ENCODE results near the gene PSMD14.
"Not testable (repeated sequence)": the region's sequence is repeated elsewhere in the genome, so short reads cannot be mapped to it uniquely, and the experiment has no call there.

The PSMD14 gene

DNA sequence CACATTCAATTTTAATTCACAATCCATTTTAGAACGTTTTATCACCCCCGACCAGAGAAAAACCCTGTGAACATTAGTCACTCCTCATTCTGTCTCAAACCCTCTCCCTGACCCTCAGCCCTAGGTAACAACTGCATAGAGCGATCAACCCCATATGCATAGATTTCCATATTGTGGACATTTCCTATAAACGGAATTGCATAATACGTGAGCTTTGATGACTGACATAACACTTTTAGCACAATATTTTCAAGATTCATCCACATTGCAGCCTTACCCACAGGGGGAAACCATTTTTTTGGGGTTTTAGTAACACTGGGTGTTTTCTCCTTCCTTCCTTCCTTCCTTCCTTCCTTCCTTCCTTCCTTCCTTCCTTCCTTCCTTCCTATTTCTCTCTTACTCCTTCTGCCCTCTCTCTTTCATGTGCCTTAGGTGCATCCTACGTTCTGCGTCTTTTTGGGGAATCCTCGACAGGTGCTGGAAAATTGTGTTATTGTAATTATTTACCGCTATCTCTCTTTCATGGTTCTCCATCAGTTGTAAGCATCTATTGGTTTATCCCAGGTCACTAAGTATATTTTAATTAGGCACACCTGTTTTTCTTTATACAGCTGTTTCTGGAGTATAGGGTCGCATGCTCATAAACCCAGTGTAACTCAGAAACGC is 29.5 kb upstream of the PSMD14 start:
- H3K4me2 ChIP-seq (ENCODE audit: low read length, poor library complexity, severe bottlenecking); H2BK5ac ChIP-seq (ENCODE audit: low read depth, low read length, poor library complexity, severe bottlenecking); H2AK5ac ChIP-seq (ENCODE audit: low read length, severe bottlenecking); H2AFZ ChIP-seq (ENCODE audit: low read depth, low read length); H4K8ac ChIP-seq (ENCODE audit: low read length); H3K4me3 ChIP-seq (ENCODE audit: insufficient read depth in 1 of 2, low read depth in 1 of 2, low read length in 2 of 2); H3K27me3 ChIP-seq (ENCODE audit: control insufficient read depth in 1 of 2, insufficient read depth in 1 of 2, low read length in 2 of 2); H3K4me1 ChIP-seq (ENCODE audit: control insufficient read depth, insufficient read depth, low read depth, low read length); H3K18ac ChIP-seq (ENCODE audit: low read depth in 1 of 2, low read length in 2 of 2); H2BK120ac ChIP-seq (ENCODE audit: low read depth, low read length); H3K27ac ChIP-seq (ENCODE audit: low read length, poor library complexity, severe bottlenecking); H3K14ac ChIP-seq (ENCODE audit: low read length in 2 of 2); DNase-seq; H3K23ac ChIP-seq (ENCODE audit: low read length in 2 of 2); H3K79me1 ChIP-seq (replicated peaks; ENCODE audit: low read length, poor library complexity, severe bottlenecking); H3K36me3 ChIP-seq (ENCODE audit: control insufficient read depth in 1 of 2, insufficient read depth in 2 of 2, low read depth in 1 of 2, low read length in 2 of 2); H3K9ac ChIP-seq (ENCODE audit: low read length); H4K91ac ChIP-seq (ENCODE audit: low read length); H2BK12ac ChIP-seq (ENCODE audit: low read length in 2 of 2); H3K4ac ChIP-seq (ENCODE audit: low read depth in 1 of 2, low read length in 2 of 2); H2BK15ac ChIP-seq (ENCODE audit: low read depth, poor library complexity, severe bottlenecking); H3K9me3 ChIP-seq (ENCODE audit: control insufficient read depth, low read length): not testable (repeated sequence)
- 71% methylated on average over 11 of the region's 11 CpGs for WGBS

- not testable (repeated sequence) for H3K36me3 ChIP-seq (ENCODE audit: control insufficient read depth in 1 of 2, insufficient read depth in 2 of 2, low read depth in 1 of 2, low read length in 2 of 2); H3K9ac ChIP-seq (ENCODE audit: low read length); H4K91ac ChIP-seq (ENCODE audit: low read length); H3K14ac ChIP-seq (ENCODE audit: low read length in 2 of 2); H3K4me2 ChIP-seq (ENCODE audit: low read length, poor library complexity, severe bottlenecking); H2AK5ac ChIP-seq (ENCODE audit: low read length, severe bottlenecking); H2BK5ac ChIP-seq (ENCODE audit: low read depth, low read length, poor library complexity, severe bottlenecking); H3K4me3 ChIP-seq (ENCODE audit: insufficient read depth in 1 of 2, low read depth in 1 of 2, low read length in 2 of 2); H3K79me1 ChIP-seq (replicated peaks; ENCODE audit: low read length, poor library complexity, severe bottlenecking); H3K18ac ChIP-seq (ENCODE audit: low read depth in 1 of 2, low read length in 2 of 2); H3K4me1 ChIP-seq (ENCODE audit: control insufficient read depth, insufficient read depth, low read depth, low read length); H3K27ac ChIP-seq (ENCODE audit: low read length, poor library complexity, severe bottlenecking); H3K9me3 ChIP-seq (ENCODE audit: control insufficient read depth, low read length); H2BK15ac ChIP-seq (ENCODE audit: low read depth, poor library complexity, severe bottlenecking); H3K4ac ChIP-seq (ENCODE audit: low read depth in 1 of 2, low read length in 2 of 2); H3K27me3 ChIP-seq (ENCODE audit: control insufficient read depth in 1 of 2, insufficient read depth in 1 of 2, low read length in 2 of 2); H2BK120ac ChIP-seq (ENCODE audit: low read depth, low read length); H2BK12ac ChIP-seq (ENCODE audit: low read length in 2 of 2); H3K23ac ChIP-seq (ENCODE audit: low read length in 2 of 2); H4K8ac ChIP-seq (ENCODE audit: low read length); H2AFZ ChIP-seq (ENCODE audit: low read depth, low read length); DNase-seq
- WGBS, result 77% methylated on average over 4 of the region's 5 CpGs
Observed at GRCh38 chr2:161279230-161279815, 28.9 kb upstream of the PSMD14 start.

DNA sequence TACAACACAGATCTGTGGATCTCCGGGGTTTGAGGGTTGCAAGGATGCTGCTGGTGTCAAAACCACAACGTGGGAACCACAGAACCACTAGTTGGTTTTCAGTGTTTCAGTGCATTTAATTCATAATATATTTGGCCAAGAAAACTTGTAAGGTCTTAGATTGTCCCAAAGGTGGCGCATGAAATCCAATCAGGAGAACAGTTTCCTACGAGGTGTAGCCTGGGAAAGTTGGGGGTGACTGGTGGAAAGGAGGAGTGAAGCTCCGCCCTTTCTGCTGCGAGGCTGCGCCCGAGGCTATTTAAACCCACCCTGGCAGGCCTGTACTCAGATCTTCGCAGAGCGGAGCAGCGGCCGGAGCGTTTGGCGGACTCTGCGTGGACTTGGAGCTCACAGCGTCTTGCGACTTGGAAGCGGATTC is 27.3 kb upstream of the PSMD14 start:
- not testable (repeated sequence) for H3K79me1 ChIP-seq (replicated peaks; ENCODE audit: low read length, poor library complexity, severe bottlenecking); H2BK5ac ChIP-seq (ENCODE audit: low read depth, low read length, poor library complexity, severe bottlenecking); H3K9me3 ChIP-seq (ENCODE audit: control insufficient read depth, low read length); H3K4me2 ChIP-seq (ENCODE audit: low read length, poor library complexity, severe bottlenecking); H3K18ac ChIP-seq (ENCODE audit: low read depth in 1 of 2, low read length in 2 of 2); H2BK15ac ChIP-seq (ENCODE audit: low read depth, poor library complexity, severe bottlenecking); H2AK5ac ChIP-seq (ENCODE audit: low read length, severe bottlenecking); H4K8ac ChIP-seq (ENCODE audit: low read length); H4K91ac ChIP-seq (ENCODE audit: low read length); H2AFZ ChIP-seq (ENCODE audit: low read depth, low read length); H3K4me3 ChIP-seq (ENCODE audit: insufficient read depth in 1 of 2, low read depth in 1 of 2, low read length in 2 of 2); H3K9ac ChIP-seq (ENCODE audit: low read length); H2BK12ac ChIP-seq (ENCODE audit: low read length in 2 of 2); H2BK120ac ChIP-seq (ENCODE audit: low read depth, low read length); H3K23ac ChIP-seq (ENCODE audit: low read length in 2 of 2); H3K36me3 ChIP-seq (ENCODE audit: control insufficient read depth in 1 of 2, insufficient read depth in 2 of 2, low read depth in 1 of 2, low read length in 2 of 2); H3K27ac ChIP-seq (ENCODE audit: low read length, poor library complexity, severe bottlenecking); H3K14ac ChIP-seq (ENCODE audit: low read length in 2 of 2); H3K4ac ChIP-seq (ENCODE audit: low read depth in 1 of 2, low read length in 2 of 2); H3K27me3 ChIP-seq (ENCODE audit: control insufficient read depth in 1 of 2, insufficient read depth in 1 of 2, low read length in 2 of 2); H3K4me1 ChIP-seq (ENCODE audit: control insufficient read depth, insufficient read depth, low read depth, low read length)
- 67% methylated on average over 18 of the region's 18 CpGs for WGBS
- DNase-seq, result peak; percentile 56

GRCh38 chr2:161281615-161282310 is 26.5 kb upstream of the PSMD14 start:
- not testable (repeated sequence) for H4K91ac ChIP-seq (ENCODE audit: low read length); H2BK120ac ChIP-seq (ENCODE audit: low read depth, low read length); H3K4ac ChIP-seq (ENCODE audit: low read depth in 1 of 2, low read length in 2 of 2); H2AK5ac ChIP-seq (ENCODE audit: low read length, severe bottlenecking); H3K4me3 ChIP-seq (ENCODE audit: insufficient read depth in 1 of 2, low read depth in 1 of 2, low read length in 2 of 2); H3K27ac ChIP-seq (ENCODE audit: low read length, poor library complexity, severe bottlenecking); H3K23ac ChIP-seq (ENCODE audit: low read length in 2 of 2); H3K4me1 ChIP-seq (ENCODE audit: control insufficient read depth, insufficient read depth, low read depth, low read length); H3K18ac ChIP-seq (ENCODE audit: low read depth in 1 of 2, low read length in 2 of 2); H2BK5ac ChIP-seq (ENCODE audit: low read depth, low read length, poor library complexity, severe bottlenecking); H3K27me3 ChIP-seq (ENCODE audit: control insufficient read depth in 1 of 2, insufficient read depth in 1 of 2, low read length in 2 of 2); H3K9ac ChIP-seq (ENCODE audit: low read length); H2BK15ac ChIP-seq (ENCODE audit: low read depth, poor library complexity, severe bottlenecking); H2BK12ac ChIP-seq (ENCODE audit: low read length in 2 of 2); H3K14ac ChIP-seq (ENCODE audit: low read length in 2 of 2); H3K9me3 ChIP-seq (ENCODE audit: control insufficient read depth, low read length); H3K4me2 ChIP-seq (ENCODE audit: low read length, poor library complexity, severe bottlenecking); DNase-seq; H2AFZ ChIP-seq (ENCODE audit: low read depth, low read length); H3K36me3 ChIP-seq (ENCODE audit: control insufficient read depth in 1 of 2, insufficient read depth in 2 of 2, low read depth in 1 of 2, low read length in 2 of 2); H3K79me1 ChIP-seq (replicated peaks; ENCODE audit: low read length, poor library complexity, severe bottlenecking); H4K8ac ChIP-seq (ENCODE audit: low read length)
- 85% methylated on average over 11 of the region's 11 CpGs for WGBS
